Fibroblast of skin of right quadriceps (primary cell): ENCODE measurements around the gene SPEG.
A peak's percentile ranks its signal among the peaks of the same experiment; 100 is the strongest.
"Not testable (repeated sequence)": the region's sequence is repeated elsewhere in the genome, so short reads cannot be mapped to it uniquely, and the experiment has no call there.

ENCODE experiments used
- DNase-seq: peaks from one replicate; pipeline ENCODE4 v3.0.0-alpha.2; 2013

Gene SPEG

DNA sequence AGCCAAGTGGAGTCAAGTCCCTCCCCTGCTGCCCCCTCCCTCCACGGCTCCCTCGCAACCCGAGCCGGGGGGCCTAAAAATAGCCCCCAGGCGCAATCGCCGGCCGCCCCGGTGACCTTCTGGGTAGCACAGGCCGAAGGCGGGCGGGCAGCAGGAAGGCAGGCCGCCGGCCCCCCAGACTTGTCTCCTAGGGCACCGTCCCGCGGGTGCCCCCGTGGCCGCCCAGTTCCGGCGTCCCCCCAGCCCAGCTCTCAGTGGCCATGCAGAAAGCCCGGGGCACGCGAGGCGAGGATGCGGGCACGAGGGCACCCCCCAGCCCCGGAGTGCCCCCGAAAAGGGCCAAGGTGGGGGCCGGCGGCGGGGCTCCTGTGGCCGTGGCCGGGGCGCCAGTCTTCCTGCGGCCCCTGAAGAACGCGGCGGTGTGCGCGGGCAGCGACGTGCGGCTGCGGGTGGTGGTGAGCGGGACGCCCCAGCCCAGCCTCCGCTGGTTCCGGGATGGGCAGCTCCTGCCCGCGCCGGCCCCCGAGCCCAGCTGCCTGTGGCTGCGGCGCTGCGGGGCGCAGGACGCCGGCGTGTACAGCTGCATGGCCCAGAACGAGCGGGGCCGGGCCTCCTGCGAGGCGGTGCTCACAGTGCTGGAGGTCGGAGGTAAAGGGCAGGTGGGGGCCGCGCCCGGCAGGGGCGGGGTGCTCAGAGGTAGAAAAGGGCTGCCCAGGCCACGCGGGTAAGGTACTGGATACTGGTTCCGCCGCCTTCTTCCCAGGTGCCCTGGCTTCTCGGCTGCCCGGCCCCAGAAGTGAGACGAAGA, at the start of gene SPEG:
TSS of gene SPEG (plus strand) at position 126 of the 808 bp plus-strand sequence. CDS start at position 261, 135 bp downstream.
- DNase-seq: no peak

DNA sequence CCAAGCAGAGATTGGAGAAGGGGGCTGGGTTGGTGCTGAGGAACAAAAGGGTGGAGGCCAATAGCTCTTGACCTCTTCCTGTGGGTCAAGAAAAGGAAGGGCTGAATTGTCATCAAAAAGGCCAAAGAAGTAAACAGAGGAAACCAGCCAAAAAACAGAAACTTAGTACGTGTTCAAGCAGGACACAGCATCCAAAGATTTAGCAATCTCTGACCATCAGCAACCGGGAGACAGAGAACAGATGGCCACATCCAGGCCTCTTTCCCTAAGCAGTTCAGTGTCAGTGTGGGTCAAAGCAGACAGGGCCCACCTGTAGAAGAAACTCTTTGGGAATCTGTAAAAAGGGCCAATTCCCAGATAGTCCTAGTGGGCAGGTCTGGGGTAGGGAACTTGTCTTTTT, 49.8 kb upstream of the SPEG start:
- DNase-seq: no peak

DNA sequence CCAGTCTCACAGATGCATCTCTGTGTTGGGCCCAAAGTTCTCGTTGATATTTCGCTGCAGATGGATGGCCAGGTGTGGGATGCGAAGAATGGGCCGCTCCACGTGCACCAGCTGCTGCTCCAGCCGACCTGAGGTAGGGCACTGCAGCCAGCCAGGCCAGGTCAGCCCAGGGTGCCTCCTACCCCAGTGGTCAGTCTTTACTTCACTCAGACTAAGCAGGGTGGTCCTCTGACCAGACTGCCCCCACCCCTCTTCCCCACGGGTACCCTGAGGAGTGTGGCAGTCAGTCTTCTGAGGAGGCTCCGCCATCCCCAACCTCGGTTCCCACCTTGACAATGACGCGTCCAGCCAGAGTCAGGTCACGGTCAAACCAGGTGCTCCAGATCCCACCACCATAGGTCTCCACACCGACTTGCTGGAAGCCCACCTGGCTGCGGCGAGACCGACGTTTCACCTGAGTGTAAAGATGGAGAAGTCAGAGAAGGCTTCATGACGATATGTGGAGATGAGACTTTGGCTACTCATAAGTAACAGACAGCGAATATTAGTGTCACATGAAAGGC, 48.6 kb upstream of the SPEG start:
- DNase-seq: no peak

DNA sequence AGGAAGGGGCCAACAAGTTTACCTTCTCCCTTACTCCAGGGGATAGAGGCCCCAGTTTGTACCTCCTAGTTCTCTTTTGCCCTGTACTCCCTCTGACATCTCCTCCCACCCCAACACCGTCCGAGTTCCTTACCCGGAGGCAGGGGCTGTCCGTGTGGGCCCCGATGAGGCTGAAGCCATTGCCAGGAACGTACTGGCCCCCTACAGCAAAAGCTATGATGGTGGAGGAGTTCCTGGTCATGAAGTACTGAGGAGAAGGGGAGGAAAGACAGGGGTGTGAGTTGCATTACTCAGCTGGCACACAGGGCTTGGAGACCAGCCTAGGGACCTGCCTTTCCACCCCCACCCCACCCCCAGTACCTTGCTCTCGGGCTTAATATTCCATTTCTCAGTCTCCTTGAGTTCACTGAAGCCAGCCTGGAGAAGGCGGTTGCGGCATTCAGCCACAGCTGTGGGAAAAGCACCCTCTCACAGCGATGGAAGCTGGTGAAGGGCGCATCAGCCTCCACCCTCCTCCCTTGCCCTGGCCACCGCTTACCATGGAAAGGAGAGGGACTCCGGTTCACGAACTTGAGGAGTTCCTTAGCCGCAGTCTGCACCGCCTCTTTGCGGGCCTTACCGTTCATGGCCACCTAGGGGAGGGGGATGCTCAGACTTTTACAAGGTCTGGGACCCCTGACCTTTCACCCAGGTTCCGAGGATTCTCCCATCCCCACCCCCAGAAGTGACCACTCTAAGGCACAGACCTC, 47.9 kb upstream of the SPEG start:
- DNase-seq: no peak

DNA sequence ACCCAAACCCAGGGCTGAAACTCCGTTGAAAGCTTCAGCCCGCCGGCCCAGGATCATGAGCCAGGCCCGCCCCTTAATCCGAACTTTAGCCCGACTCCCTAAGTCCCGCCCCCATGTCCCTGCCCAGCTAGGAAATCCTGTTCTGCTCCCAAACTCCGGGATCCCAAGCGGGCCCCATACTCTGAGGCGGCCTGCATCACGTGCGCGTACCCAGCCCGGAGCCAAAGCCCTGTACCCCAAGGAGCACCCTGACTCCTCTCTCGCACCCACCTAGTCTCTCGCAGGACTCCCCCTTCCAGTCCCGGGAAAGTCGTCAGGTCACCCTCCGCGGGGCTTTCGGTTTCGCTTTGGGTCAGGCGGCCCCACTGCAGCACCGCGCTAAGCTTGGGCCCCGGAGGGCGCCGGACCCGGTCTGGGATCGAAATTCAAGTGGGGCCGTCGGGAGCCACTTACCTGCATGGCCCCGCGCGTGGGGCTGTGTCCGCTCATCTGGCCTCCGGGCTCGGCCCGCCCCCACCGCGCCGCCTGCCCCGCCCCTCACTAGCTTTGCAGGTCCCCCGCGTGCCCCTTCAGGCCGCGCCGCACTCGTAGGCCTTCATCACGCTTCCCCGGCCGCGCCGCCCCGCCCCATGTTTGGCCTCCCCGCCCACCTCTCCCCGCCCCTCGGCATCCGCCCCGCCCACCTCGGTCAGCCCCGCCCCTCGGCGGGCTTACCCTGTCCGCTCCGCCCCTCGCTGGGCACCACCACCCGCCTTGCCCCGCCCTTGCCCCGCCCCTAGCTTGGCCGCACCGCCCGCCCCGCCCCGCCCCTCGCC, 47.1 kb upstream of the SPEG start, which contains the start of gene DNPEP:
TSS of gene DNPEP (minus strand) at position 607 of the 815 bp plus-strand sequence. CDS start at position 489, 118 bp downstream.
- peak; percentile 91 for DNase-seq

DNA sequence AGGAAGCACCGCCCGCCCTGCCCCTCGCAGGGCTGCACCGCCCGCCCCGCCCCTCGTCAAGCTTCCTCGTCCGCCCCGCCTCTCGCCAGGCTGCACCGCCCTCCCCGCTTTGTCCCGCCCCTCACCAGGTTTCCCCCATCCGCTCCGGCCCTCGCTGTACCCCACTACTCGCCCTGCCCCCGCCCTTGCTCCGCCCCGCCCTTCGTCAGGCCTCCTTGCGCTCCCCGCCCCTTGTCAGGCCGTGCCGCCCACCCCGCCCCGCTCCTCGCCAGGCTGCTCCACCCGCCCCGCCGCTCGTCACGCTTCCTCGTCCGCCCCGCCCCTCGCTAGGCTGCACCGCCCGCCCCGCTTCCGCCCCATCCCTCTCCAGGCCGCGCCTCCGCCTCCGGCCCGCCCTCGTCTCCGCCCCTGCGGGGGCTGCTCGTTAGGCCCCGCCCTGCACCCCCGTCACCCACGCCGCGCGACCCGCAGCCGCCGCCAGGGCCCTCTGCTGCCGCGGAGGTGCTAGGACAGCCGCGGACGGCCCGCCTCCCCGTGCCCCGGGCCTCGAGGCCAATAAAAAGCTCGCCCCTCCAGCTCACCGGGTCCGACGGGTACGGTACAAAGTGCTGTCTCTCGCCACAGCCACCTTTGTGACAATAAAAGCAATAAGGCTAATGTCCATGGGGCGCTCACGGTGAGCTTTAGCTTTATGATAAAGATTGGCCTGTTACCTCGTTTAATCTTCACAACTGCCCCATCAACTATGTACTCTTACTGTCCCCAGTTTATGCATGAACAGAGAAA, 46.3 kb upstream of the SPEG start:
- peak; percentile 96 for DNase-seq

DNA sequence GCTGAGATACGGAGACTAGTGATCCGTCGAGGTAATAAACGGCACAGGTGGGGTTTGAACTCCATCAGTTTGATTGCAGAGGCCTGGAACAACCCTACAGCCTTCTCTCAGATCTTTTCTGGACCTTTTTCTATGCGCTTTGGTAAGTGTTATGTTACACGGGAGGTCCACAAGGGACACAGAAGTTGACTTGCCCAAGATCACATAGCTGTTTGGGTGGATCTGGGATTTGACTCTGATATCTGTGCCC, 45.8 kb upstream of the SPEG start:
- DNase-seq: no peak

DNA sequence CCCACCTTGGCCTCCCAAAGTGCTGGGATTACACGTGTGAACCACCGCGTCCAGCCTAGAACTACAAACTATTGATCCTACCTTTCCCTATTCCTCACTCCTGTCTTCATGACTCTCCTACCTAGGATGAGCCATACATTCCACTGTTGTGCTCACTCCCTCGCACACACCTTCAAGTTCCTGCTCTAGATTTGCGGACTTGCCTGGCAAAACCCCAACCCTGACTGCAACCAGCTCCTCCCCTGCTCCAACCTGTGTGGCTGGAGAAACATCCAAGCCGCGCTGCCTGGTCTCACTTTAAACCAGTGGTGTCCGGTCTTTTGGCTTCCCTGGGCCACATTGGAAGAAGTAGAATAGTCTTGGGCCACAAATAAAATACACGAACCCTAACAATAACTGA, 41.9 kb upstream of the SPEG start:
- no peak for DNase-seq

DNA sequence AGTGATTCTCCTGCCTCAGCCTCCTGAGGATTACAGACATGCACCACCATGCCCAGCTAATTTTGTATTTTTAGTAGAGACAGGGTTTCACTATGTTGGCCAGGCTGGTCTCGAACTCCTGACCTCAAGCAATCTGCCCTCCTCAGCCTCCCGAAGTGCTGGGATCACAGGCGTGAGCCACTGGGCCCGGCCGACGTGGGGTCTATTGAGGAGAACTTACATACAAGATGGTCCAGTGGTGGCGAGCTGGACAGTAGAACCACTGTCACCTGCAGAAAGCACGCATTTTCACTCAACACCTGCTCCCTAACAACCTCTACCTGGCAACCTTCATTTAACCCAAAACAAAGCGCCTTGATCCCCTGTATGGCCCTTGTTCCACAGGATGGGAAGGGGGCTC, 39.6 kb upstream of the SPEG start:
- DNase-seq: not testable (repeated sequence)

DNA sequence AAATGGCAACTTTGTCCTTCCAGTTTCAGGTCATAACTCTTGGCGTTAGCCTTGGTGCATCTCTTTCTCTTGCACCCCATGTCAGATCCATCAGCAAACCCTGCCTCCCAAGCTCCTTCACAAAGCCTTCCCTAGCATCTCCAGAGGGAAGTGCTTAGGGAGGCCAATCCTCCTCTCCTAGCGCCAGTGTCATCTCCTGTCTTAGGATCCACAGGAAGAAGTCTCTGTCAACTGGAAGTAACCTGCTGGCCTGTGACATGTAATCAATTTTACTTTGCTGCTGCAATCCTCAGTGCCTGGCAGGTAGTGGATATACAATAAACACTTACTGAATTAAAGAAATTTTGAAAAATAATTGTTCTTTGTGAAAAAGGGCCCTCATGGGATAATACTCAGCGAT, 39.0 kb upstream of the SPEG start:
- no peak for DNase-seq

DNA sequence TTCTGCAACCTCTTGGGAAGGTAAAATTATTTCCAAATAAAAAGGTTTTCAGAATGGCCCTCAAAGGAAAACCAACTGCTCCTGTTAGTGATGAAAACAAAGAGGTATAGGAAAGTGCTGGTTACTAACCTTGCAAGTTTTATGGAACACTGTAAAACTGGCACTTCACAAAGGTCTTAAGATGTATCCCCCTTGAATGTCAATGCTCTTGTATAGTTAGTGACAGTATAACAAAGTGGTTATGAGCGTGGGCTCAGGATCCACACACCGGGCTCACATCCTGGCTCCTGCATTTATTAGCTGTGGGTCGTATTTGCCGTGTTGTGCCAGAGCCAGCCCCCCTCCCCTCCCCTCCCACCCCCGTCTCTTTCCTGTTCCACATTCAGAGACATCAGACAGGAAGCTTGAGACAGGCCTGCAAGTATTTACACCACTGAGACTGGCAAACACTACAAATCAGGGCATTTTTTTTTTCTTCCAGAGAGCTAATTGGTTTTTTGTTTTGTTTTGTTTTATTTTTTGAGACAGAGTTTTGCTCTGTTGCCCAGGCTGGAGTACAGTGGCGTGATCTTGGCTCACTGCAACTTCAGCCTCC, 37.7 kb upstream of the SPEG start:
- no peak for DNase-seq

DNA sequence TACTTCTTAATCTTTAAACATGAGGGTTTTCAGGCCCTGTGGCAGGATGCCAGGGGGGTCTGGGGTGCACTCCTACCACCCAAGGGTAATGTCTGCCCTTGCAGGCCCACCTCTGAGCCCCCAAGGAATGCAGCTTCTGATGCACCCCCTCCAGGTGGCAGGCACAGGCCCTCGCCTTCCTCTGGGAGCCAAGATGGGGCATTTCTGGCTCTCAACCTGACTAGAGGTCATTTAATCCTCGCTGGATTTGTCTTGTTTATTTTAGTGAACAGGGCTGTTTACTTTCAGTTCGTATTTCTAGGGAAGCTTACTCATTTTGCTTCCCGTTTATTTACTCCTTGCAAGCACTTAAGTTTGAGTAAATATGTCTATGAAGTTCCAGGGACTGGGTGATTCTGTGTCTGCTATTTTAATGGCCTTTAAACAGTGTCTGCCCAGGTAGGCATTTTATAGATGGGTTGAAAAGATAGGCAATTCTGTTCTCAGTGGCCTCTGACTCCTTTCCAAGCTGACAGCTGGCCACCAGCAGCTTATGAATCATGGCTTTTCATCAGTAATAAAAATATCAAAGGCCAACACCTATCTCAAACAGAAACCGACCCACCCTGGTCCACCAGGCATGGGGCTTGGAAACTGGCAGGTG, 35.8 kb upstream of the SPEG start:
- DNase-seq: no peak

DNA sequence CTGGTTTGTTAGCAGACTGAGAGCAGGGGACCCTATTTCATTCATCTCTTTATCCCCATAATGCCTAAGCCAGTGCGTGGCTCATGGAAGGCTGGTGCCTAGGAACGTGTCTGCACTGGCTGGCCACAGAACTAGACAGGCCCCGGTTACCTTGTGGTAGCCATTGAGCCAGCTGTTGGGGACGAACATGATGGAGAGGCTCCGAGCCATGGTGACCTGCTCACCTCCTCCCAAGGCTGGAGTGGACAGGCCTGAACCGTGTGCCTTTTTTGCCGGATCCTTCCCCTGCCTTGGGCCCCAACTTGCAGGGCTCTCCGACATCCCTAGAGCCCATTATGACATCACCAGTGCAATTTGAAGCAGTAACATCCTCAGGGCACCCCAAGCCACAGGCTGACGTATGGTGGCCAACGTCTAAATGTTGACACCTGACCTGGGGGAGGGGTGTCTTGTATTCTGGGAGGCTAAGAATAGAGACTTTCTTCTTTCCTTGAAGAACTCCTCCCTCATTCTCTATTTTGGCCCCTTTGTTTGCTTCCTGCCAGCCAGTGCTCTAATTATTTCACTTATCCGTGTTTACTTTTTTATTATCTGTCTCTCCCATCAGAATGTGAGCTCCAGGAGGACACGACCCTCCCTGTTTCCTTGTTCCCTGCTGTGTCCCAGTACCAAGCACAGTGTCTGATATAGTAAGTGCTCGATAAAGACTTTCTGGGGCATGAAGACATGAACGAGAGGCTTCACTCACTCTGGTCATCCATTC, 34.7 kb upstream of the SPEG start:
- DNase-seq: no peak

DNA sequence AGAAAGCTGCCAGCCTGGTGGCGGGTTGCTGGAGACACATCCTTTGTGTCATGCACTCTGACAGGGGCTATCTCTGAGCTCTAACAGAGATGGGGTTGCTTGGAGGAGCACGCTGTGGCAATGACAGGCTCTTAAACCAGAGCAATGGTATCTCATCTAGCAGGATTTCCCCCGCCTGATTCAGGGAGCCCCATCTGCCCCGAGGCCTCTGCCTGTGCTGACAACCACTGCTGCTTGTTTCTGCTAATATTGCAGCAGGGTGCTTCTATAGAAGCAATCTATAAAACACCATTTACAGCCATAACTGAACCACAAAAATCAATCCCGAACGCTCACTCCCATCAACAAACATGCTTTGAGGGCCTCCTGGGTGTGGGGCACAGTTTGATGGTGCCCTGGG, 34.1 kb upstream of the SPEG start:
- no peak for DNase-seq

DNA sequence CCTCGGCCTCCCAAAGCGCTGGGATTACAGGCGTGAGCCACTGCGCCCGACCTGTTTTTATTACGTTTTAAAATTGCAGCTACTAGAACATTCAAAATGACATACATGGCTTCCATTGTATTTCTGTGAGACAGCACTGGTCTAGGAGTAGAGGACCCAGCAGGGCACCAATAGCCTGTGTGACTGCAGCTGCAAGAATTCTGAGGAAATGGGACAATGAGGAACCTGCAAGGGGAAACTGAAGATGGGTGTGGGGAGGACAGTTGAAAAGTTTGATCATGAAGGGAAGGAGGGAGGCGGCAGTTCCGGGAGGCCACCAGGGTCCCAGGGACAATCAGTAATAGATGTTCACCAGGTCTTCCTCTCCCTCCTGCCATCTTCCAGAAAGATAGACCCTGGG, 33.0 kb upstream of the SPEG start:
- no peak for DNase-seq

DNA sequence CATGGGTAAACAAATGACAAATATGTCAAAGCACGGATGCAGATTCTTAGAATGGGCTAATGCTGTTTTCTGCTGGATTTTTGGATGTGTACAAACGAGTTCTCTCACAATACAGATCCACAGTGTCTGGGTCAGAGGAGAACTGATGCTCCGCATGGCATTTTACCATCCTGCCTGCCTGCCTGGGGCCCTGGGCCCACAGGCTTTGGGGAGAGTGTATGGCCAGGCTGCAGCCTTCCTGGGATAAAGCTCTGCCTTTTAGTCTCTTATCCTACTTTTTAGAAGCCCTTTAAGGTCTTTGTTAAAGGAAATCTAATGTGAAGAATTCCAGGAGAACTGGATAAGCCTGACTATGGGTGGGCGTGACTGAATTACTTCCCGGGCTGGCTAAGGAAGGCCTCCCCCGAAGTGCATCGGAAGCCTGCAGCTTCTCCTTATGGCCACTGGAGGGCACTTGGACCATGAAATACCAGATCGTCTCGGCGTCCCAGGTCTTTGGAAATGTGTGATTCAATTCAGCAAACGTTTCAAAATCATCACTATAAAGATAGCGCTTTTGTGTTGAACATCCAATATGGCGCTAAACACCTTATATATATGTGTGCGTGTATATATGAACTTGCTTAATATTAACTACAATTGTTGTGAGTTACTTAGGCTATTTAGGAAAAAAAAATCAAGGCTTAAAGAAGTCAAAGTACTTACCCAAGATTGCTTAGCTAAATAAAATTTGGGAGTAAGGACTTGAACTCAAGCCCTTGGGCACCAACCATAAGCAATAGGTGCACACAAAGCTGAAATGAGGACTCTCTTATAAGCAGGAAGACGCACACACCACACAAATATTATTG, 31.8 kb upstream of the SPEG start:
- peak; percentile 88 for DNase-seq

DNA sequence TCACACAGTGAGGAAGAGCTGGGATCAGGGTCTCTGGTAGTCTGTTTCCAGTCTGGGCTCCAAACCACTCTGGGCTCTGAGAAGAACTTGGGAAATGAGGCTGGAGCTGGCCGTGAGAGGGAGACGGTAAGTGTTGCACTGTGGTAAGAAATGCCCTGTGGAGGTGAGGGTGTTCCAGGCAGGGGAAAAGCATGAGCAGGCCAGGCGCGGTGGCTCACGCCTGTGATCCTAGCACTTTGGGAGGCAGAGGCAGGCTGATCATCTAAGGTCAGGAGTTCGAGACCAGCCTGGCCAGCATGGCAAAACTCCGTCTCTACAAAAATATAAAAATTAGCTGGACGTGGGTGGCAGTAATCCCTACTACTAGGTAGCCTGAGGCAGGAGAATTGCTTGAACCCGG, 30.8 kb upstream of the SPEG start:
- DNase-seq: no peak

DNA sequence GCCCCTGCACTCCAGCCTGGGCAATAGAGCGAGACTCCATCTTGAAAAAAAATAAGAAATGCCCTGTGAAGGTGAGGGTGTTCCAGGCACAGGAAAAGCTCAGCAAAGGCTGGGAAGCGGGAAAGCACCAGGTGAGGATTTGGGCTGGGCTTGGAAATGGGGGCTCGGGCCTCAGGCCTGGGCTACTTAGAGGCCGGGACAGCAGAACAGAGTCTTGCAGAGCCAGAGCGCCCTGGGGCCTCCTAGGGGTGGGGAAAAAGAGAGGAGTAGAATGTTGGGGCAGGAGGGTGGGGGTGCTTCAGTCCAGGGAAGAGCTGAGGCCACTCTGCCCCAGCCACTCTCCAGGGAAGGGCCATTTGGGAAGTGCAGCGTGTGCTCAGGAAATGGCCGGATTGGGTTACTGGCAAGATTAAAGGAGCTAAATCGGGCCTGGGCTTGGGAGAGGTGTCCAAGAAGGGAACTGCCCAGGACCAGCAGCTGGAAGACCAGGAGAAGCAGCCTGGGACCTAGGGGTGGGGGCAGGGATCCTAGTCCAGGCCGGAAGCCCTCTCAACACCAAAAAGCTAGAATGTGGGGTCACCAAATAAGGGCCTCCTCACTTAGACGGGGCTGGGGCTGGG, 30.2 kb upstream of the SPEG start:
- no peak for DNase-seq

DNA sequence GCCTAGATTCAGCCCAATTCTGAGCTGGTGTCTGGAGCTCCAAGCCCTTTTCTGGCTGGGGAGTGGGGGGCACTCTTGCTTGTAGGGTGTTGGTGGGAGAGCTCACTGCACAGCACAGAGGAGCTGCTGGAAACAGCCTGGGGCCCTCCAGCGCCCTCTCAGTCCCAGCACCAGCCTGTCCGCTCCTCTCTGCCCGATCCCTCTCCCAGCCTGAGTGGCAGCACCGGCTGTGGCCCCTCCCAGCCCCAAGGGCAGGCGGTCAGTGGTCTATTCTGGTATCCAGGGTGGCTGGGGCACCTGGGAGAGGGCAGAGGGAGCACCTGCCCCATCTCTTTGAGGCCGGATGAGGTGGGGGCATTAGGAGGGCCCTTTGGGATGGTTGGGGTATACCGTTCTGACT, 29.7 kb upstream of the SPEG start:
- no peak for DNase-seq
